NCI-H1930 (cell line): ENCODE data around the gene WNT6.
"Not testable (repeated sequence)": the region's sequence is repeated elsewhere in the genome, so short reads cannot be mapped to it uniquely, and the experiment has no call there.

Experiments
- DNase-seq, 2 experiments: peaks; one replicate each; lab custom pipeline; 2025; lab: John Stamatoyannopoulos, UW

WNT6 gene

DNA sequence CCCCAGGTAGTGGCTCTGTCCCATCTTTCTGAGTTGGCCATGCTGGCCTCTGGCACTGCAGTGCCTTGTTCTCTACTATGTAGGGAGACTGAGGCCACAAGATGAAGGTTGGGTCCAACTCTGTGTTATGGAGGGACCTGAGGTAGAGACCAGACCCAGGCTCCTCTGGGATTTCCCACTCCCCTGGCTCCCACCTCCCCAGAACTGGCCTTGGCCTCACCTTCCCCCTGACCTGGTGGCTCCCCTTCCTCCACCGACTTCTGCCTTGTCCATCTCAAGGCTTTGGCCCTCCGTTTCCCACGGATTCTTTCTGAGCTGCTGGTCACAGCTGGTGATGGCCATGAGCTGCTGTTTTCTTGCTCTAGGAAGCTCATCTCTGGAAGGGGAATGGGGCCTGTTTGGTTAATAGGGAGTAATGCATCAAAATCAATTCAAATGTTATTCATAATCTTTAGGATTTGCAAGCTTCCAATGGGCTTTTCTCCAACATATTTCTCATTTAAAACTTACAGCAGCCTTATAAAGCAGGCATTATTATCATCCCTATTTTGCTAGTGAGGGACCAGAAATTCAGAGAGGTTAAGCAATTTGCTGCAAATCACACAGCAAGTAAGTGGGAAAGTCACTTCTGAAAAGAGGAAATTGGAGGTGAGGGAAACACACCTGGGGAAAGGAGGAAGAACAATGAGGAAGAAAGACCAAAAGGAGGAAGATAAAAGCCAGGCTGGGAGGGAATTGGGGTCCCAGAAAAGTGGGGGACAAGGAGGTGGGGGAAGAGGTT, 28.9 kb upstream of the WNT6 start:
- no peak for DNase-seq

DNA sequence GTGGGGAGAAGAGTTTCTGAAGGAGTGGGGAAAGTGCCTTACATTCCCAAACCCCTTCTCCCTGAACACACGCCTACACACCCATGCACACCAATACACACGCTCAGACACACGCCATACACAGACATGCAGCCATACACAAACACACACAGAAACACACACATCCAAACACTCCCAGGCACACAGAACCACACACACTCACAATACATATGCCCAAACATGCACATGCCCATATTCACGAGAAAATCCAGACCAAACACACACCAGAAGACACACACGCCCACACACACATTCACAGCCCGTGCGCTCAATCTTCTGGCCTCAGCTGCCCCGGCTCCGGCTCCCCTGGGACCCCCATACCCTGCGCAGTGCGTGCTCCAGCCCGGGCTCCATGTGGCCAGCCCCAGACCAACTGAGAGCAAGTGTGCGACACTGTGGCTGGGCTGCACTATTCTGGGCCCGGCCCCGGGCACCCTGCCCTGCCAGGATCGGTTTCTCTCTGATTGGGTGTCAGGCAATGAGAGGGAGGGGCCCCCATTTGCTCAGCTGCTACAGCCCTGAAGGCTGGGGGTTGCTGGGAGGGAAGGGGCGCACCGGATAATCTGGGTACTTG, 28.1 kb upstream of the WNT6 start, which contains the start of gene PRKAG3:
TSS of gene PRKAG3 (minus strand) at position 426 of the 613 bp plus-strand sequence.
- DNase-seq, result no peak

DNA sequence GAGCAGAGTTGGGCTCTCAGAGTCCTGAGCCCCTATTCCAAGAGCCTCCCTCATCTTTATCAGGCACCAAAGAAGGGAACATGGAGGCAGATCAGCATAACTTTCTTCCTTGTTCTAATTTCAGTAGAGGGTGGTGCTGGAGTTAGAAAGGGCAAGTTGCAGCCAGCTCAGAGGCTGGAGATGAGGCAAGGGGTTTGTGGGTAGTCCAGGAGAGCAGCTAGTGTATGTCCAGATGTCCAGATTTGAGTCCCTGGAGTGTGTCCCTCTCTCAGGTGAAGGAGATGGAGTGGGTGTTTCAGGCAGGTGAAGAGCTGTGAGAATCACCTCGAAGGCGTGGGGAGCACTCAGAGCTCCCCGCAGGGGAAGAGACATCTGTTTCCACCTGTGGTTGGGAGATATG, 27.5 kb upstream of the WNT6 start:
- no peak for DNase-seq

DNA sequence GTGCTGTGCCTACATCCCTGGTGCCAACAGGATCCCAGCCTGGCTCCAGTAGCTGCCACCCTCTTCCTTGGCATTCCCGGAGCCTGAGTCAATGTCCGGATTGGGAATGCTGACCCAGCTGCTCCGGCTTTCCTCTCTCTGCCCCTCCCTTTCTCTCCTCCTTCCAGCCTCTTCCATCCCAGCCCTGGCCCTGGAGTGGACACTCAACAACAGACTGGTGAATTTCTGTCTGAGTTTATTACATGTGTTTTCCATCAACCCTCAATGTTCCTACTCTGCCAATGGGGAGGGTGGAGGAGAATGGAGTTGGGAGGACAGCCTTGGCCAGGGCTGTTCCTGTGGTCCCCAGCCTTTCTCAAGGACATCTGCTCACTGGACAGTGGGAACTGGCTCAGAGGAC, 27.1 kb upstream of the WNT6 start:
- no peak for DNase-seq

DNA sequence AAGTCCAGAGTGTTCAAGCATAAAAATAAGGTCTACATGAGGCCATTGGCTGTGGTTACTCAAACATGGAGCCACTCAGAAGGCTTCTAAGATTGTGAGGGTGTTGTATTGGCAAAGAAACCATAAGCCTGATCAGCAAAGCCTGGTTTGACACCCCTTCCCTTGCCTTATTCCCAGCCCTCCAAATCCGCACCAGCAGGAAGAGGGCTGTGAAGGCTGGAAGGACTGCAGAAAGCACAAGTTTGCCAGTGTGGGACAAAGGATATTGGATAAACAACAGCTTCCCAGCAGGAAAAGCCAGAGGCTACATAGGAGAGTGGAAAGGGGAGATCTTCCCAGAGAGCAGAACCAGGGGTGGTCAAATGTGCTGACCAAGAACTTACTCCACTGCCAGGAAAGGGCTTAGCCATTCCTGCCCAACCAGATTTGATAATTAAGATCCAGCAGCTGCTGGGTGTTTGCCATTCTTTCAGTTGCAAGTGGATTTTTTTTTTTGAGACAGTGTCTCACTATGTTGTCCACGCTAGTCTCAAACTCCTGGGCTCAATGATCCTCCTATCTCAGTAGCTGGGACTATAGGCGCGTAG, 26.5 kb upstream of the WNT6 start:
- no peak for DNase-seq

DNA sequence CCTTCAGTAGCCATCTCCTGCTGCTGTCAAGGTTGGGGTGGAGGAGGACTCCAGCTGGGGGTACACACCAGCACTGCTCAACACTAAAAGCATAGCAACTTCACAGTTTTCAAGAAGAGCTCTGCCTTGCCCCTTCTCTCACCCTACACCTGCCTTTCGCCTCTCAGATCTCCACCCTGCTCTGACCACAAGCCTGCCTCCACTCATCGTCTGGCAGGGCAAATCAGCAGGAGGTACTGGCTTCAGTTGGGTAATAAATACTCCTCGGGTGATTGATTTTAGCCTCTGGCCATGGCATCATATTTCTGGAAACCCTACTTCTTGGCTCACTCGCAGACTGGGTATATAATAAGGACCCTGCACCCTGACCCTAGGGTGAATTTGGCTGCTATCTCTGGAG, 24.9 kb upstream of the WNT6 start:
- DNase-seq, result no peak

DNA sequence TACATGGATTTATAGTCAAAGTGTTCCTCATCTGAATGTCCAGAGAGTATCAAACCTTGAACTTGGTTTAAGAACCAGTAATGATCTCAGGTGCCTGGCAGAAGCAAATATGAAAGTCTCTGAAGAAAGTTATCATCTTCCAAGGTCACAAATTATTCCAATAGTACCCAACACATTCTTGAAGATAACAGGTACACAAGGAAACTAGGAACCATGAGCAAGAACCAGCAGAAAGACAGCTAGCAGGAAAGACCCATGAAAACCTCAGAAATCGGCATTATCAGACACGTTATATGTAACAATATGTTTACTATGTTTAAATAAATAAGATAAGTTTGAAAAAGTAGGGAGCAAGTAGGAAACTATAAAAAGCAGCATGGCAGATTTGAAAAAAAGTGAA, 22.1 kb upstream of the WNT6 start:
- no peak for DNase-seq

DNA sequence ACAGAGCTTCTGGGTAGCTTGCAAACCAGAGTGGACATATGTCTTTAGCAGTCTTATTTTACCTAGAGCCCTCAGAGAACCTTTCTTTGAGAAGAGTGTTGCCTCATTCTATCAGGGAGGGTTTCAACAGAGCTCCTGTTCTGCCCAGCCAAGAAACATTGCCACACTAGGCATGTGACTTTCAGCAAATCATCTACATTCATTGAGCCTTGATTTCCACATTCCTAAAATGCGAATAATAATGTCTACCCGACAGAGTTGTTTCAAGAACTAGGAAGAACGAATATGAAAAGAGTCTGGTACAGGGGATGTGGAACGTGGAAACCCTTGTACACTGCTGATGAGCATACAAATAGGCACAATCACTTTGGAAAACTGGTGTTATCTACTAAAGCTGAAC, 20.2 kb upstream of the WNT6 start:
- no peak for DNase-seq

DNA sequence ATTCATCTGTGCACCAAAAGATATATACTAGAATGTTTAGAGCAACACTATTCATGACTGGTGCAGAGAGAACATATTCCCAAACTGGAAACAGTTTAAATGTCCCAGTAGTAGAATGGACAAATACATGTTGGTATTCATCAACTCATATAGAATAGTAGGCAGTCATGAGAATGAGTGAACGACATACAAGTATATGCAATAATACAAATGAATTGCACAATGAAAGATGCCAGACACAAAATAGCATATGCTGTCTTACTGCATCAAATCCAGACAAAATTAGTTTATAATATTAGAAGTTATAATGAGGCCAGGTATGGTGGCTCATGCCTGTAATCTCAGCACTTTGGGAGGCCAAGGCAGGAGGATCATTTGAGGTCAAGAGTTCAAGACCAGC, 19.7 kb upstream of the WNT6 start:
- no peak for DNase-seq

DNA sequence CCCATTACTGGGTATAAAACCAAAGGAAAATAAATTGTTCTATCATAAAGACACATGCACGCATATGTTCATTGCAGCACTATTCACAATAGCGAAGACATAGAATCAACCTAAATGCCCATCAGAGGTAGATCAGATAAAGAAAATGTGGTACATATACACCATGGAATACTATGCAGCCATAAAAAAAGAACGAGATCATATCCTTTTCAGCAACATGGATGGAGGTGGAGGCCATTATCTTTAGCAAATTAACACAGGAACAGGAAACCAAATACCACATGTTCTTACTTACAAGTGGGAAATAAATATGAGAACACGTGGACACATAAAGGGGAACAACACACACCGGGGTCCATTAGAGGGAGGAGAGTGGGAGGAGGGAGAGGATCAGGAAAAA, 15.3 kb upstream of the WNT6 start:
- DNase-seq, result not testable (repeated sequence)

DNA sequence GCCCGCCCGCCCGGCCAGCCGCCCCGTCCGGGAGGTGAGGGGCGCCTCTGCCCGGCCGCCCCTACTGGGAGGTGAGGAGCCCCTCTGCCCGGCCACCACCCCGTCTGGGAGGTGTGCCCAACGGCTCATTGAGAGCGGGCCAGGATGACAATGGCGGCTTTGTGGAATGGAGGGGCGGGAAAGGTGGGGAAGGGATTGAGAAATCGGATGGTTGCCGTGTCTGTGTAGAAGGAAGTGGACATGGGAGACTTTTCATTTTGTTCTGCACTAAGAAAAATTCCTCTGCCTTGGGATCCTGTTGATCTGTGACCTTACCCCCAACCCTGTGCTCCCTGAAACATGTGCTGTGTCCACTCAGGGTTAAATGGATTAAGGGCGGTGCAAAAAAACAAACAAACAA, 12.6 kb upstream of the WNT6 start:
- not testable (repeated sequence) for DNase-seq

DNA sequence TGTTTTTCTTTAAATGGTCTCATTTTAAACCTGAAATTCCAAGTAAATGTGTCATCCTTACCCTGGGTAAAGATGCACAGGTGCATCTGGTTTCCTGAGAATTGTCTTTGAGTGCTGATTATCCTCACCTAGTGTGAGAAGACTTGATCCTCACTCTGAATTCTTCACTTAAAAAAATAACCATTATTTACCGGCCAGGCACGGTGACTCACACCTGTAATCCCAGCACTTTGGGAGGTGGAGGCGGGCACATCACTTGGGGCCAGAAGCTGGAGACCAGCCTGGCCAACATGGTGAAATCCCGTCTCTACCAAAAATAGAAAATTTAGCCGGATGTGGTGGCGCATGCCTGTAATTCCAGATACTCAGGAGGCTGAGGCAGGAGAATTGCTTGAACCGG, 9.9 kb upstream of the WNT6 start:
- no peak for DNase-seq

DNA sequence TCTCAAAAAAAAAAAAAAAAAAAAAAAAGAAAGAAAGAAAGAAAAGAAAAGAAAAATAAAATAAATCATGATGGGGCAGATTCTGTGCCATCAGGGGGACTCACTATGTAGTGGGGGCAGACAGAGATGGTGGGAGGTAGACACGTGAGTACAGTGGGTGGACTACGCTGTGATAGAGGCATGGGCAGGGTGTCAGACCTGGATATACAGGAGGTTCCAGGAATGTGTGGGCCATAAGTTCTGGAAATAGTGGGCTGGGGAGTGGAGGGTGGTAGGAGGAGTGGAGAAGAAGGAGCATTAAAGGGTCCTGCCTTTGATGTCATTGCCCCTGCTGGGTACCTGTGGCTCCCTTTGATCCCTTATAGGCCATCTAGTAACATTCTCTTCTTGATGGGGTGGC, 8.8 kb upstream of the WNT6 start:
- DNase-seq, result no peak

DNA sequence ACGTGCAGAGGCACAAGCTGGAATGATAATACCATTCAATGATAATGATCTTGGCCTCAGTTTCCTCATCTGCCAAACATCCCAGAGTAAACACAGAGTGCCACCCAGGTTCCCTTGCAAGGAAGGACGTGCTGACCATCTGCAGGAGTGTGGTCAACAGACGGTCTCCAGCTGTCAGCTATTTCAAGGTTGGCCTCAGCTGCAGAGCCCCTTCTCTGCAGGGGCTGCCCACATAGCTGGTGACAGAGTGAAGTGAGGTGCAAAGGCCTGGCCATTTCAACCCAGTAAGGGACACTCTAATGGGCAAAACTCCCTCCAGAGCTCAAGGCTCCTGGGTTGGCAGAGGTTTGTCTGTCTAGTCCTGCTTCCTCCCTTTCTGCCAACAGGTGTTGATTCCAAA, 8.3 kb upstream of the WNT6 start:
- no peak for DNase-seq

DNA sequence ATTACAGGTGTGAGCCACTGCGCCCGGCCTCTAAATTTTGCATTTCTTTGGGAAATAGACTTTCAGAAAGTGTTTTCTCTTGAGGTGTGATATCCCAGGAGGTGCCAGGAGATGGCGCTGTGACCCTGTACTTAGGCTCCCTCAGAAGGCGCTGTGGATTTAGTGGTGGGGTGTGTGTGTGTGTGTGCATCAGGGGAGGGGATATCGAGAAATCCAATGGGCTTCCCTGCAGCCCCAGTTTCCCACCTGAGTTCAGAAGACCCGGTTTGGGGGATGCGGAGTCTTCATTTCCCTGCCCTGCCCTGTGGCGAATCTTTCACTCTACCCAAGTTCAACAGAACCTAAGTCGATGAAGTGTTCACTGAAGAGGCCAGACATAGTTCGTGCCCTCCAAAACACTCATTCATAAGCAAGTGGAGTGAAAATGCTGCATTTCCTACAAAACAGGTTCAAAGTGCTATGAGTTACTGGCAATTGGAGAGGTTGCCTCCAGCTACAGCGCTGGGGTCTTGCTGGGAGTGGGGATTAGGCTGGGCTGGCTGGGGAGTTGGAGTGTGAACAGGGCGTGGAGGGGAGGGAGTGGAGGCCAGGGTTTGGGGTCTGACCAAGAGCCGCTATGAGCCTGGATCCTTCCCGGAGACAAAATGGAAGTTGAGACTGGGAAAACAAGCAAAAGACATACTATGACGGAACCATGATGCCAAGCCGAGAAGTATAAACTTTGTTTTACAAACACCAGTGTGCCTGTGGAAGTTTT, 6.5 kb upstream of the WNT6 start:
- peak; percentile 16 to 43 for DNase-seq

DNA sequence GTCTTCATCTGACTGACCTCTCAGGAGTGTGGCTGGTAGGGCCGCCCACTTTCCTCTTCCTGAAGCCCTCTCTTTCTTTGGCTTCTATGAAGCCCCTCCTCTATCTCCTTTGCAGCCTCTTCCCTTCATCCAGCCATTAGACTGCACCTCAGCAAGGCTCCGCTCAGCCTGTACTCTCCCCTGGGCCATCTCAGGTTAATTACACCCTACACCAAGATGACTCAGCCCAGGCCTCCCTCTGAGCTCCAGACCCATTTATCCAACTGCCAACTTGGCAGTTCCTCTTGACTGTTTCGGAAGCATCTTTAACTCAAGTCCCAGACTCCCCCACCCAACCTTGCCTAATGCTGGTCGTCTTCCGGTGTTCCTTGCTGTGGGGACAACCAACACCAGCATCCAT, 5.8 kb upstream of the WNT6 start:
- DNase-seq, result no peak

DNA sequence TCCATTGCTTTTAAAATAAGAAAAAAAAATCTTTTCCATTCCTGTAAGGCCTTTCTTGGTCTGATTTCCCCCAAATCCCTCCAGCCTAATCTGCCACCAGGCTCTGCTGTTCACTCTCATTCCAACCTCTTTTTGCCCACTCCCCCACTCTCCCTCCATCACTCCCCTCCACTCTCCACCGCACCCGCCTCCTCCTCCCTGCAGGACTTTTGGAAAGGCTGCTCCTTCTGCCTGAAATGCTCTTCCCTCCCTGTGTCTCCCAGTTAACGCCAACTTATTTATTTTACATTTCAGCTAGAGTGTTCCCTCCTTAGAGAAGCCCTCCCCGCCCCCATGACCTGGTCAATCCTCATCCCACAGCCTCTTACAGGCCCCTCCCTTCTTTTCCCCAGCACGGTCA, 4.7 kb upstream of the WNT6 start:
- DNase-seq, result no peak

DNA sequence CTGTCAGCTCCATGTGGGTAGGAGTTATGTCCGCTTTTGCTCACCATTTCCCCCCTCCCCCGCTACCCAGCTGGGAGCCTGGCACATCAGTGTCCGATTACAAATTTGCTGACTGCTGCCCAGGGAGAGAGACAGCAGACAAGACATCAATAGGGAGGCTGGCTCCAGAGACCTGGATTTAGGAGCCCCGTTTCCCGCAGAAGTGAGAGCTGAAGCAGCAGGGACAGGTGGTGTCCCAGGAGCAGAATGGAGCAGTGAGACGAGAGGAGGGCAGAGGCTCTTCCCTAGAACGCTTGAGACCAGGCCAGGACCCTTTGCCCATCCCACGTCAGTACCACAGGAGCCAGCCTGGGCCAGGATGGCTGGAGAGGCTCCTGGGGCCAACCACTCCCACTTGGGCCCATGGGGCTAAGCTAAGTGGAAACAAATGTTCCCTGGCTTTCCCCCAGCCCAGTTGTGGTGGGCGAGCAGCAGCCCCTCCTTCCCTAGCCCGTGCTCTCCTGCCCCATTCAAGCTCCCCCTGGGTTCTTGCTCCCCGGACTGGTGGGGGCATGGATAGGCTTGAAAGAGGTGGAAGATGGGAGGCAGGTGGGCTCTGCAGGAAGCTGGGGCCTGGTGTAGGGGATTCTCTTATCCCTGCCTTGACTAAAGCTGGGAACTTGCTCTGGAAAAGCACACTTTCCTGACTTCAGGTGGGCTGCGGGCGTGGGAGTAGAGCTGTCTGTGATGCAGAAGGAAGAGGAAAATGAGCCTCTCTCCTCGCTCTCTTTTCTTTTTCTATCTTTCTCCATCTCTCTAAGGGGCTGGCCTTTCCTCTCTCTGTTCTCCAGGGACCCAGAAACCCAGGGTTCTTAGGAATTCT, 4.1 kb upstream of the WNT6 start:
- no peak for DNase-seq

DNA sequence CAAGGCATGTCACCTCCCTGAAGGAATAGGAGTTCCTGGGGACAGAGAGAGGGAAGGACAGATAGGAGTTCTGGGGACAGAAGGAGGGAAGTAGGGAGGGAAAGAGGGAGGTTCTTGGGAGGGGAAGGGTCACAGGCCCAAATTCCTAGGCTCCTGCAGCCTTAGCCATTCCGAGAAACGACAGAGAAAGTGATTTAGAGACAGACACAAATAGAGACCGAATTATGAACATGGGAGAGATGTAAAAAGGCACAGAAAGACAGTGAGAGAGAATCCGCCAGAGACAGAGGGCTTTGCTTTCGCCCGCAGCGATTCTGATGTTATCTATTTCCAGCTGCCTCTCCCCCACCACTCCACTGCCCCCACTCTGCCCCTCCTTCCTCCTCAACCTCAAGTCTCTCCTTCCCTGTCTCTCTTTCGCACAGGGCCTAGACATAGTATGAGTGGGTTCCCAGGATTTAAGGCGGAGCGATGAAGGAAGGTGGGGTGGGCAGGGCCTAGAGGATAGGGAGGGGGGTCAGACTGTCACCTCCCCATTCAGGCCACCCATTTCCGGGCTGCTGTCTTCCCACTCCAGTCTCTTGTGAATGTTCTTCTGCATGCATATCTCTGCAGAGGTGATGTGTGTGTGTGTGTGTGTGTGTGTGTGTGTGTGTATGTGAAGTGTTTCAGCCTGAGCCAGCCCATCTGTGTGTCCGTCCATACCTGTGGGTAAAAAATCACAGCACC, 3.3 kb upstream of the WNT6 start:
- DNase-seq, result no peak

DNA sequence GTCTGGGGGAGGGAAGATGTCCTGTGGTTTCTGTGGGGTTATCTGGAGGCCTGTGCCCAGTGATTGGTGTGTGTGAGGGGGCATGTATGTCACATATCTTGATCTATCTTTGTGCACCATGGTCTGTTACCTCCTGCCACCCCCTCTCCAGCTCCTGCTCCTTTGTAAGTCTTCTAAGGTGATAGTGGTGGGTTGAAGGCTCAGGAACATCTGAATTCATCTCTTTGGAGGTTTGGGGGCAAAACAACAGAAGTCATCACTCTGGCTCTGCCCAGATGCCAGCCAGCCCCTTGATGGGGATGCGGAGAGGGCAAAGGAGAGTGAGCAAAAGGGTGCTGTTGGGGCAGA, 2.7 kb upstream of the WNT6 start:
- no peak for DNase-seq
